H1 (cell line): Measurements from ENCODE around the gene FASN. TPM values are rescaled to one million over a fixed set of nuclear protein-coding genes. Genes with fewer than 3 reads are reported as not detected.

Source experiments
- ASH2L ChIP-seq: fragments of 200-600, 300-600 bp; sonication (generic); IDR thresholded peaks from one replicate; pipeline ENCODE4 v1.7.1; 2017; ENCODE audit warnings: low read length
- EZH2 ChIP-seq: fragments of 200-600 bp; sonication (generic); IDR thresholded peaks from 2 replicates; pipeline ENCODE4 v1.7.1; 2012; ENCODE audit warnings: low read depth, mild to moderate bottlenecking, moderate library complexity, low read length, inconsistent platforms; ENCODE audit not compliant: severe bottlenecking
- FOSL1 ChIP-seq: IDR thresholded peaks from 2 replicates; pipeline ENCODE4 v1.6.1; 2011; ENCODE audit warnings: mild to moderate bottlenecking, low read depth, low read length, moderate library complexity; ENCODE audit not compliant: insufficient read depth
- NANOG ChIP-seq: IDR thresholded peaks from 2 replicates; pipeline ENCODE4 v1.6.1; 2011; ENCODE audit warnings: low read length, low read depth, mild to moderate bottlenecking, inconsistent platforms; ENCODE audit not compliant: insufficient read depth, poor library complexity, severe bottlenecking
- polyA plus RNA-seq, 7 experiments: library from polyadenylated mRNA; depleted of rRNA in 3 of 7; stranded (reverse) in 5 of 7; unstranded in 2 of 7; fragments of >200 nt in 5 of 7; fragments of 200-250 nt in 2 of 7; gene quantifications; 1 replicate in 5 of 7; 2 replicates in 1 of 7; 4 replicates in 1 of 7; pipeline versions ENCODE4 v1.2.1 to v1.2.3, GENCODE V29; 2011 to 2013; ENCODE audit warnings: missing spikeins in 2 of 7, mixed read lengths in 2 of 7
- total RNA-seq: library from RNA; stranded (reverse); fragmentation: NEBNext Ultra II Directional; extraction: Animal tissue kit (Norgen Biotek cat#: 25700); gene quantifications from 2 replicates; pipeline ENCODE4 v1.2.1, GENCODE V29; 2021

The FASN gene
- total and polyA plus RNA-seq, 2 of the 8 experiments (the other 6 are each of a cell fraction or from before 2014, with no cell fraction given): 143 to 561 TPM

DNA sequence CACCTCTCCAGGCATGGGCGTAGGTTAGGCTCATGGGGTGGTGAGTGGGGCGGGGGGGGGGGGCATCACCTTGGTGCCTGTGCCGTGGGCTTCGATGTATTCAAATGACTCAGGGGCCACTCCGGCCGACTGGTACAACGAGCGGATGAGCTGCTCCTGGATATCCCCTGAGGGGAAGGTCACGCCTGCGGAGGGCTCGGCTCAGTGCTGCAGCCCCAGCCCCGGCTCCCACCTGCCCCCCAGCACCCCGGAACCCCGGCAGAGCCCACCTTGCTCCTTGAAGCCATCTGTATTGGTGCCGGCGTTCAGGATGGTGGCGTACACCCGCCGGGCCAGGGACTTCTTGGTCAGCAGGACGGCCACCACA lies 5.4 kb downstream of the FASN start (continued):
- TF ChIP-seq NANOG: no peak
- TF ChIP-seq EZH2: no peak
- no peak for TF ChIP-seq ASH2L
- TF ChIP-seq FOSL1: no peak
